HPDE6-E6E7 (cell line): ENCODE results near the gene PTPA.
"Not testable (repeated sequence)": the region's sequence is repeated elsewhere in the genome, so short reads cannot be mapped to it uniquely, and the experiment has no call there.

Experiments
- DNase-seq: peaks from one replicate; pipeline ENCODE4 v3.0.0; 2011; ENCODE audit warnings: missing footprints; ENCODE audit errors: extremely low spot score

The PTPA gene

GRCh38 chr9:129154866-129155477 is 43.8 kb downstream of the PTPA start:
- DNase-seq, result no peak

DNA sequence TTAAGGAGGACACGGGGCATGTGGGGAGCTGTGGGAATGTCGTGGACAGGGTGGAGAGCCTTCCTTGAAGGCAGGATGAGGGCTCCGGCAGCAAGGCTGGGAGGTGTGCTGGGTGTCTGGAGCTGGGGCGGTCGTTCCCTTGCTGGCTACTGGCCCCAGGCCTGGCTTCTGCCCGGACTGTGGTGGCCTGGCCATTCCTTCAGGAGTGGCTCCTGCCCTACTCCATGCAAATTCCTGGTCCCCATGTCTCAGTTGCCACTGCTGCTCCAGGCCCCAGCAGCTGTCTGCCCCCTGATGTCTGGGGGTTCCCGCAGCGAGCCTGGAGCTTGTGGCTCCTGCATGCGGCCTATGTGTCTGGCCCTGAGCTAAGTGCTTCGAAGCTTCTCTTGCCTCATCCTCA is 44.9 kb downstream of the PTPA start:
- no peak for DNase-seq

DNA sequence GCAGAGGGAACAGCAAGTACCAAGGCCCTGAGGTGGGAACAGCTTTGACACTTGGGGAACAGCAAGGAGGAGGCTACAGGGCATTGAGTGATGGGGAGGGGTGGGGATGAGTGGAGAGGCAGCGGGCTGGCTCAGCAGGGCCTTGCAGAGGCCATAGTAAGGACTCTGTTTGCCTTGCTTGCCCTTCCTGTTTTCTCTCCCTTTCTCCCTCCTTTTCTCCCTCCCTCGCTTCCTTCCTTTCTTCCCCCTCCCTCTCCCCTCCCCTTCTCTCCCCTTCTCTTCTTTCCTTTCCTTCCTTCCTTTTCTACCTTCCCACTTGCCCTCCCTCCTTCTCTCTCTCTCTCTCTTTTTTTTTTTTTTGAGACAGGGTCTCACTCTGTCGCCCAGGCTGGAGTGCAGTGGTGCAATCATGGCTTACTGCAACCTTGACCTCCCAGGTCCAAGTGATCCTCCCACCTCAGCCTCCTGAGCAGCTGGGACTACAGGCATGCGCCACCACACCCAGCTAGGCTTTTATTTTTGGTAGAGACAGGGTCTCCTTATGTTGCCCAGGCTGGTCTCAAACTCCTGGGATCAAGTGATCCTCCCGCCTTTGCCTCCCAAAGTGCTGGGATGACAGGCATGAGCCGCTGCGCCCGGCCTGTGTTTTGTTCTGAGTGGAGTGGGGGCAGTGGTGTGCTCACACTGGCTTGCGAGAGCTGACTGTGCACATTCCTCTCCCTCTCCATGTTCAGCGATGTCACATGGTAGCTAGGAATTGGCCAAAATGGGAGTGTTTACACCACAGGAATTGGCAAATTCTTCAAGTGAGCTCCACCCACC is 49.7 kb downstream of the PTPA start:
- no peak for DNase-seq

DNA sequence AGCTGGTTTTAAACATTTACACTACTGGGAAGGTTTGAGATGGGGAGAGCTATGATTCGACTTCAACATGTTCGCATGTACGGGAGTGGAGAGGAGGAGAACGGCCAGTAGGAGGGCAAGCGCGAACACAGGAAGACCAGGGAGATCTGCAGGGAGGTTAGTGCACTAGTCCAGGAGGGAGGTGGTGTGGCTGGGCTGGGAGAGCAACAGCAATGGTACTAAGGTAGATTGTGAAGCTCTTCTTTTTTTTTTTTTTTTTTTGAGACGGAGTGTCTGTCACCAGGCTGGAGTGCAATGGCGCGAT is 50.3 kb downstream of the PTPA start:
- DNase-seq, result no peak

GRCh38 chr9:129162497-129163197 is 51.4 kb downstream of the PTPA start:
- no peak for DNase-seq

DNA sequence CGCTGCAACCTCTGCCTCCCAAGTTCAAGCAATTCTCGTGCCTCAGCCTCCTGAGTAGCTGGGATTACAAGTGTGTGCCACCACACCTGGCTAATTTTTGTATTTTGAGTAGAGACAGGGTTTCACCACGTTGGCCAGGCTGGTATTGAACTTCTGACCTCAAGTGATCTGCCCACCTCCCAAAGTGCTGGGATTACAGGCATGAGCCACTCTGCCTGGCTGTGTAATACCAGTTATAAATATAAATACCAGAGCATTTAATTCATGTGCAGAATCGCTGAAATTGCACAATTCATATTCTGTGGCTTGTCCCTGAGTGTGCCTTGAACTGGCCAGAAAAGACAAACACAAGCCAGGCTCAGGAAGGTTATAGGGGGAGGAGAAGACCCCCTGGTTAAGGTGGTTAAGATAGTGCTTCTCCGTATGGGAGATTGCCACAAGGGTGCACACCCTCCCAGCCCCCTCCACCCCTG is 52.0 kb downstream of the PTPA start:
- not testable (repeated sequence) for DNase-seq

- DNase-seq, result no peak
Observed at GRCh38 chr9:129163753-129164152, 52.5 kb downstream of the PTPA start.

DNA sequence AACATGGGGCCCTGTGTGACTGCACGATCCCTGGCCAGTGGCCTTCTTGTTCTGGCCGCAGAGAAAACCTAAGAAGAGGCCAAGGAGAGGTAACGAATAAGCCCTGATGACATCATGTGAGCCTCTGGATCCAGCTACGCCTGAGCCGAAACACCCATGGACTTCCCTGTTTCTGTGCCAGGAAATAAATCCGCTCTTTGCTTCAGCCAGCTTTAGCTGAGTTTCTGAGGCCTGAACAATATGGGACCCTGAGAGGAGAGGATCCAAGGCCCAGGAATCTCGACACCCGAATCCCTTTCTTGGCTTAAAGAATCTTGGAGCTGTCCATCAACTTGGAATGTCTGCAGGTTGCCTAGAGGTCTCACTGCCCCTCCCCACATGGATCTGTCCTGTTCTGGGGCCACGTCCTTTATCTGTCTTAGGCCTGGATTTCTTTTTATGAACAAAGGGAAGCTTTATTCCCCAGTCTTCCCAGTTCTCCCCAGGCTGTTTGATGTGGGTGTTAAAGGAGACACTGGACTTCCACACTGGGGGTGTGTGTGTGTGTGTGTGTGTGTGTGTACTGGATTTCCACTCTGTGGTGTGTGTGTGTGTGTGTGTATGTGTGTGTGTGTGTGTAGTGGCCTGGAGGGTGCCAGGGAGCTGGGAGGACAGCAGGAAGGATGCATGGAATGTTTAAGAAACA is 53.2 kb downstream of the PTPA start:
- no peak for DNase-seq

DNA sequence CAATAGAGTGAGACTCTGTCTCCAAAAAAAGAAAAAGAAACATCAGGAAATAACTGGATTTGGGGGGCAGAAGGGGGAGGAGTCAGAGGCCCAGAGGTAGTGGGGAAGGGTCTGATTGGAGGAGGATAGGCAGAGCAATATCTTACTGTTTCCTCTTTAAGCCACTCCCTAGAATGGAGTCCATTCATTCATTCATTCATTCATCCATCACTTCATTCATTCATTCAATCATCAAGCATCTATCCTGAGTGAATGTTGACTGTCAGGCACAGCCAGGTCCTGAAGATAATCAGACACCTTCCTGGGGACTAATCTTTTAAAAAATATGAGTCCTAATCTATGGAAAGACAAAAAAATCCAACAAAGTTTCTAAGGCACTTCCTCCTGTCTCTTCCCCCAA is 54.0 kb downstream of the PTPA start:
- no peak for DNase-seq

GRCh38 chr9:129166623-129167557 is 55.7 kb downstream of the PTPA start:
- peak; percentile 99 for DNase-seq

DNA sequence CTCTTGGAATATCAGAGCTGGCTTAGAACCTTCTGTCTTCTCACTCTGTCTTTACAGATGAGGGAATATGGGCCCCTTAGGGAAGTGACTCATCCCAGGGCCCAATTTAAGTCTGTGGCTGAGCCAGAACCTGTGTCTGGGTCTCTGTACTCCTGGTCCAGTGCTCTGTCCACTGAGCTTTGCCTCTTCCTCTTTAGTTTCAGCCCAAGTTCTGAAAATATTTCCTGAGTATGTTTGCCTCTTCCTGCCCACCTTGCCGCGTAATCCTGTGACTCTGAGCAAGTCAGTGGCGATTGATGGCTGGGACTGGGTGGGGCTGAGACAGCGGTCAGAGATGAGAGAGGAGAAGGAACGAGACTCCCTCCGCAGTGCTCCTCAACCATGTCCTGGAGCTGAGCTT is 59.0 kb downstream of the PTPA start:
- no peak for DNase-seq

DNA sequence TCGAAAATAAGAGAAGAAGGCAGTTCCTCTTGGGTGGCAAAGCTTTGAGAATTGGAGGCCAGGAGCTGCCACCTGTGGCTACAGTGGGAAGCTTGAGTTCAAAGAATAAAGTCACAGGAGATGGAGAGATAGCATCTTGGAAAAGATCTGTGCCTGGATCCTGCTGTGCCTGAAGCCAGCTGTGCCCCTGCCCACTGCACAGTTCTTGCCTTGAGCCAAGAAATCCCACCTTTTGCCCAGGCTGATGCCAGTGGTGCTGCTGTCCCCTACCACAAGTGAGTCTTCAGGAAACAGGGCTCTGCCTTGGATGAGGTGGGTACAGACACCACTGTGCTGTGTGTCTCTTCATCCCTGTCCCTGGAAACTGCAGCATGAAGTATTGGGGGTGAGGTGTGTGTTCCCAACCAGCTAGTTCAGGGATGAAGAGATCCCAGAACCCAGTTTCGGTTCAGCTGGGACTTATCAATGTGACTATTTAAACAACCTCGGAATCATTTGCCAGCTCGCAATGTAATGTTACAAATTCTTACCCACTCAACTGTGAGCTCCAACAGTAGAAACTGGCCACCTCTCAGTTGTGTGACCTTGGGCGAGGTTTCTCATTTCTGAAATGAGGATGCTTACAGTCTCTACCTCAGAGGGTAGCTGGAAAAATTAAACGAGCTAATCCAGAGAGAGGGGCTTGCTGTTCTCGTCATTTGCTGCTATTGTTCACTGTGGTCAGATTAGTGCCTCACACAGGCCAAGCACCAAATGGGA is 61.0 kb downstream of the PTPA start:
- no peak for DNase-seq

- DNase-seq, result no peak
Observed at GRCh38 chr9:129172816-129173215, 61.6 kb downstream of the PTPA start.

- DNase-seq, result no peak
Observed at GRCh38 chr9:129173296-129174101, 62.3 kb downstream of the PTPA start.

DNA sequence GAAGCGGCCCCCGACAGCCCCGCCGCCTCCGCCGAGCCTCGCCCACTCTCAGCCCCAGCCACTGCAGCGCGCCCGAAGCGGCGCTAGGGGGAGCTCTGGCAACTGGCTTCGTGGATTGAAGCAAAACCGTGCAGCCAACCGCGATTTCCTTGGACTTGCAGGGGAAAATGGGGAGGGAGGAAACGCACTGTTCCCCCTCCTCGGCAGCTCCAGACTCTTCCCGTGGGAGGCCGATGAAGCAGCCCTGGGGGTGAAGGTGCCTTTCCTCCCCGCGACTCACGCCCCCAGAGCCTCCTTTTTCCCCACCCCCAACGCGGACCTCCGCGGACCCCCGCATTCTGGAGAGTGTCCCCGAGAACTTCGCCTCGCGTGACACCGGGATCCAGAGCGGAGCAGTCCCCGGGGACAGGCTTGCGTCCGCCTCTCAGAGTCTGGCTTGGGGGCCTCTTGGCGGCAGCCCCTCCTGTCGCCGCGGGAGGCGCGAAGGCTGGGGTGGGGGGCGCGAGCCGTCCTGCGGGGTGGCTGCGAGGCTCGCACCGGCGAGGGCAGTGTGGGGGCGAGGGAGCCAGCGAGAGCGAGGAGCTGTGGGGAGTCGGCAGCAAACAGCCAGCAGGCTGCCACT is 63.0 kb downstream of the PTPA start:
- DNase-seq, result peak; percentile 79

GRCh38 chr9:129174724-129175514 is 63.7 kb downstream of the PTPA start:
- no peak for DNase-seq

DNA sequence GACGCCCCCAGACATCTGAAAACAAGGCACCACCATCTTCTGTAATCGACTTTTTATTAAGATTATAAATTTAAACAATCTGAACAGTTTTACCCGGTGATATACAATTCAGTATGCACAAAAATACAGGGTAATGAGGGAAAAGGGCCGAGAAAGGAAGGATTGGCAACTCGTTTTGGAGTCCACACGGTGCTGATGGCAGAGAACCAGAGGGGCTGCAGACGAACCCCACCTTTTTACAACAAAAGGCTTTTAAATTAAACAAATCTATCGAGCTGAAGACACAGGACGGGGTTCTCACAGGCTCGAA is 64.3 kb downstream of the PTPA start:
- no peak for DNase-seq

DNA sequence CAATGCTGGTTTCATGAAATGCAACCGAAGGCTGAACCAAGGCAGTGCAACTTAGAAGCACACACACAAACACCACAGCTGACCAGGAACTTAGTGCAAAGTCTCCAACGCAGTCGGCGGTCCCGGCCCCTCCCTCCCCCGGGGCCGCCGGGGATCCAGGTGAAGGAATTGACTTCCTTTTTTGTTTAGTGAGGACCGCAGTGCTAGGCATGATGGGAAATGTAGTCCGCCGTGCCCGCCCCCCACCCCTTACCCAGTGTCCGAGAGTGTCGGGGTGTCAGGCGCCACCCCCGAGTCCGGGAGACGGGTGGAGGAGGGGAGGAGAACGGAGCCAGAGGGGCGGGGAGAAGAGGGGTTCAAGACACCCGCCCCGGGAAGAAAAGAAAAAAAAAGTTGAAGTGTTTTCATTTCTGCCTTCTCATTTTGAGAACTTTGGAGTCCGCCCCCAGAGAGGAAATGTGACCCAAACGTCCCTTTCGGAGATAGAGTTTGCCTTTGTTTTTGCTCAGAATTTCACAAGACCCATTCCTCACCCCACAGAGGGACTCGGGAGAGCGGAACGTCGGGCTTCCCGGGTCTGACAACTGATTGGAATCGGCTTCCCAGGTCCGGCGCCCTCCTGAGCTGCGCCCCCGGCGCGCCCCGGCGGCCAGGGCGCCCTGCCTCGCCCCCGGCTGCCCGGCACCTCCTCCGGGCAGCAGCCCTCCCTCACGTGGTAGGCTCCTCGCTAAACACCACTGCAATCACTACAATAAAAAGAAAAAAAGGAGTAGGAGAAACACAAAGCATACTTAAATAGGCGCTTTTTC is 64.8 kb downstream of the PTPA start:
- peak; percentile 89 for DNase-seq
